ENCODE data around the gene ZNF473.
"Not testable (repeated sequence)": the region's sequence is repeated elsewhere in the genome, so short reads cannot be mapped to it uniquely, and the experiment has no call there.

DNA sequence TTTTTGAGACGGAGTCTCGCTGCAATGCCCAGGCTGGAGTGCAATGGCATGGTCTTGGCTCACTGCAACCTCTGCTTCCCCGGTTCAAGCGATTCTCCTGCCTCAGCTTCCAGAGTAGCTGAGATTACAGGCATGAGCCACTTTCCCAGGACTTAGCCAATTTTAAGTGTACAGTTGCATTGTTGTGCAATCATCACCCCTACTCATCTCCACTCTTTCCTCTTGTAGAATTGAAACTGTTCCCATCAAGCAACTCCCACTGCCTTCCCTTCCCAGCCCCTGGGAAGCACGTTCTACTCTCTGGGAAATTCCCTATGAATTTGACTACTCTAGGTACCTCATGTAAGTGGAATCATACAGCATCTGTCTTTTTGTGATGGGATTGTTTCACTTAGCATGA, 53.2 kb downstream of the ZNF473 start:
- TF ChIP-seq CTCF, POLR2A (IDR thresholded peaks at IDR 0.05): not testable (repeated sequence)
